Posterior cingulate gyrus (tissue), 11 donors: ENCODE results near the gene MUC15.
"Not testable (repeated sequence)": the region's sequence is repeated elsewhere in the genome, so short reads cannot be mapped to it uniquely, and the experiment has no call there.

Experiments used
- DNase-seq, 10 donors: peaks; one replicate each; pipeline versions ENCODE4 v3.0.0 to v3.0.0-alpha.2; 2020 to 2021; ENCODE audit warnings: mixed read lengths in 3 of 10
- intact Hi-C: fragments of 100-400 bp; cut with DNase I; formaldehyde crosslinking; loops from one replicate; pipeline ENCODE4 v1.15.1; 2023

MUC15 gene, protein sequence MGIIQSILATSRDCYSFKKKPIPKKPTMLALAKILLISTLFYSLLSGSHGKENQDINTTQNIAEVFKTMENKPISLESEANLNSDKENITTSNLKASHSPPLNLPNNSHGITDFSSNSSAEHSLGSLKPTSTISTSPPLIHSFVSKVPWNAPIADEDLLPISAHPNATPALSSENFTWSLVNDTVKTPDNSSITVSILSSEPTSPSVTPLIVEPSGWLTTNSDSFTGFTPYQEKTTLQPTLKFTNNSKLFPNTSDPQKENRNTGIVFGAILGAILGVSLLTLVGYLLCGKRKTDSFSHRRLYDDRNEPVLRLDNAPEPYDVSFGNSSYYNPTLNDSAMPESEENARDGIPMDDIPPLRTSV

DNA sequence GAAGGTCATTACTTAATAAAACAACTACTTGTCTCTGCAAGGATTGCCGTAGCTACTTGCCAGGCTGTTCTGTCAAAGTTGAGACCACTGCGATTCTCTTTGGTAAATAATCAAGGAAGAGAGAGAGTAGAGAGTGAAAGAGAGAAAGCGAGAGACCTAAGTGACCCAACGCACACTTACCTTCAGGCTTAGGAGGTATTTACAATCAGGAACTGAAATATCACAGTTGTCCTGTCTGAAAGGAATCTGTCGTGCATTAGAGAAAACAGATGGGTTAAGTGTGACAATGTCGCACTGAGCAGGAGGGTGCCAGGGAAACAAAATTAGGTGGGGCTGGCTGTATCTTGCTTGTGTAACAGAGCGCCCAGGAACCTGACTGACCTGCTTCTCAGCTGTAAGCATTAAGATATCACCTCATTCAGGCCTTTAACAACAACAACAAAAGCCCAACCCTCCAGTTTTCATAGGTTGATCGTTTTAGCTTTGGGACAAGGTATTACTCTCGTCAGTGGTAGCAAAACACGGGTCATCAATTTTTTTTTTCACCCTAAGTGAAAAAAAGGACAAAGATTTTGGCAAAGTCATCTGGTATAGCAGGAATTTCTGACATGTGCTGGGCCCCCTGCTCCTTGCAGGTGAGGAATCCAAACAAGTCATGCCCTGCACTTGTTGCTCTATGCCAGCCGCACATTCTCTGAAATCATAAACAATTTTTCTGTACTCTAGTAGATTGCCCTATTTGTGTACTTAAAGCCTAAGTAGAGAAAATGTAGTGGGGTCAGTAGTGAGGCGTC is at the start of gene MUC15:
Gene MUC15 (minus strand): TSS at position 403 of the 794 bp plus-strand sequence. CDS start 5,169 bp downstream, outside the sequence.
- intact Hi-C loops: no loop called here
- no peak for DNase-seq

DNA sequence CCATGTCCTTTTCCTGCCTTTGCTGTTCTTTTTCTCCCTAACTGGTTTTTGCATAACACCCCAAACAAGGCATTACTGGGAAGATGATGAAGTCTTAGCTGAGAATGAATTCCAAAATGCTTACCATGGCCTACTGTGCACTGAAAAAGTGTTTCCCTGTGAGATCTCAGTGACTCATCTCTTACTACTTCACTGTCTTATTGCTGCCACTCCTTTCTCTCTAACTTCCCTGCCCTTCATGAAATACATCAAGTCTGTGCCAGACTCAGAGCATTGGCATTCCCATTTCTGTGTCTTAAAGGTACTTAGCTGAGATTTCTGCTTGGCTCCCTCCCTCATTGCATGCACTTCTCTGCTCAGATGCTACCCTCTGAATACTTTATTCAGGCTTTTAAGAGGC is 49.1 kb upstream of the MUC15 start:
- intact Hi-C loops: no loop called here

DNA sequence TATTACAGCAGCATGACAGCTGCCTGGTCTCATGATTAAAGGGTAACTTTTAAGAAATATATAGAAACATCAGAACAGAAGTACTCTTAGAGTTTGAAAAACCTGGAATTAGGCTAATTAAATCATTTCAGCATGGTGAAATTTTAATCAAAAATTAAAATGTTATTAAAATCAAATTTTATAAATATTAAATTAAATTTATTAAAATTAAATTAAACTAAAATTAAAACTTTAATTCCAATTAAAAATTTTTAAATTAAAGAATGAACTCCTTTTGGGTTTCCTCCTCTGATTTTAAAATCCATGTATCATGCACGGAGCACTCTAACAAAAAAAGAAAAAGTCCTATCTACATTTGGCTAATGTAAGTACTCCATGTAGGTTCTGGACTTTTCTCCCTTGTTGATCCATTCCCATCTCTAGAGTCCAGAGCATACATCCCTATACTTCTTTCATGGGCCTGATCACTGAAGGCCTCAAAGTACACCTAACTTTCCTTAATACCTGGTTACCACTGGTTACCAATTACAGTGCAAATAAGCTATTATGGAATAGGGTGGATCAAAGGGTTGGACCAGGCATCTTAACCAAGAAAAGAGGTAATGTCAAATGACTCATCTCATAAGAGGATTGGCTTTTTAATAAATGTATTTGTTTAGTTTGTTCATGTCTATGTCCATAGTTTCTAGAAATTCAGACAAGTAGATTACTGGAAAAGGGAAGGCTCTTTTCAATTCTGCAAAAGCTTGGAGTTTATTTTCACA is 48.4 kb upstream of the MUC15 start:
- intact Hi-C loops: no loop called here
- DNase-seq: no peak

More for the DNA sequence above, 49.1 kb upstream of the MUC15 start:
- no peak for DNase-seq

DNA sequence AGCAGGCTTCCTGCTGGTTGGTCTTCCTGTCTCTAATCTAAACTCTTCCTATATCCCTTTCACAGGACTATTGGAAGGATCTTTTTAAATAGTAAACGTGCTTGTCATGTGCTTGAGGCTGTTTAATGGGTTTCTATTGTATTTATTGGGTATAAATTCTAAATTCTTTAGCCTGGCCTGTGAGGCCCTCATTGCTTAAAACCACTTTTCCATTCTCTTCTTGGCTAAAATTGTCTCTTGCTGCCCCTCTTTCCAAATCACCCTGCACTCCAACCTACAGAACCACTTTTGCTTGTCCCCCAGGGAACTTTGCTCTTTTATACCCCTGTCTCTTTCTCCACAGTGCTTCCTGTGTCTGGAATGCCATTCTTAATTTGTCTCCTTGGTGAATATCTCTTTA is 46.4 kb upstream of the MUC15 start:
- no peak for DNase-seq
- intact Hi-C loops: no loop called here

DNA sequence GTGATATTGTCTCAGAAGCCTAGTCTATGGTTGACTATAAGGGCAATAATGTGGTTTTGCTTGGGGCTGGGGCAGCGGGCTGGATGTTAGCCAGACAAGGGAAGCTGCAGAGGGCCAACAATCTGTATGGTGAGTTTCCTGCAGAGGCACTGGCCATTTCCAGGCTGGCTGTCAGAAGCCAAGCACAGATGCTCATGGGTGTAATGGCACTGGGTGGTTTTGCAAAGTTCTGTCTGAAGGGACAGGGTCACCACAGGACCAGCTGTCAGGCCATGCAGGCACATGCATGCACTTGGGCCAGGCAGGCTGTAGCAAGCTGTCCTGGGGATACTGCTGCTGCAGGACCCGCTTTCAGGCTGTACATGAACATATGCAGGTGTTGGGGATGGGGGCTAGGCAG is 41.7 kb upstream of the MUC15 start:
- no peak for DNase-seq
- intact Hi-C loops: no loop called here

DNA sequence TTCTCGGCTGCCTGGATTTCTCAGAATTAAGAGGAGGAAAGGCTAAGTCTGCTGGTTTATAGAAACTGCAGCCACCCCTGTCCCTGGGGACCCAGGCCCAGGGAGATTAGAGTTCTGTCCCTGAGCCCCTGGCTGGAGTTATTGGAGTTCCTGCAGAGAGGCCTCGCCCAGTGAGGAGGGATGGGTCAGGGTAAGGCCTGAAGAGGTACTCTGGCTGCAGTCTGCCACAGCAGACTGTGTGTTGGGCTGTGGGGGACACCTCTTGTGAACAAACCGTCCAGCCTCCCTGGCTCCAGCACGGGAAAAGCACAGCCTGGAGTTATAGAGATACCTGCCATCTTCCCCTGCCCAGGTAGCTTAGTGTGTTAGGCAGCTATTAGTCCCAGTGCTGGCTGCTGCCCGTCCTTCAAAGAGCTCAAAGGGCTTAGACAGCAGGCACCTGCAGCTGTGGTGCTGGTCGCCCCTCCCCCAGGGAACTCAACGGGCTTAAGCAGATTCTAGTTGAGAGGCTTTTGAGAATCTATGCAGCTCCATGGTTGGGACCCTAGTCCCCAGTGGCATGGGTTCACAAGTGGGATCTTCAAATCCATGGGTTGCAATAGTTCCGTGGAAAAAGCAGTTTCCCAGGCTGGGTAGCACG is 36.6 kb upstream of the MUC15 start:
- intact Hi-C loops: no loop called here
- DNase-seq: no peak

DNA sequence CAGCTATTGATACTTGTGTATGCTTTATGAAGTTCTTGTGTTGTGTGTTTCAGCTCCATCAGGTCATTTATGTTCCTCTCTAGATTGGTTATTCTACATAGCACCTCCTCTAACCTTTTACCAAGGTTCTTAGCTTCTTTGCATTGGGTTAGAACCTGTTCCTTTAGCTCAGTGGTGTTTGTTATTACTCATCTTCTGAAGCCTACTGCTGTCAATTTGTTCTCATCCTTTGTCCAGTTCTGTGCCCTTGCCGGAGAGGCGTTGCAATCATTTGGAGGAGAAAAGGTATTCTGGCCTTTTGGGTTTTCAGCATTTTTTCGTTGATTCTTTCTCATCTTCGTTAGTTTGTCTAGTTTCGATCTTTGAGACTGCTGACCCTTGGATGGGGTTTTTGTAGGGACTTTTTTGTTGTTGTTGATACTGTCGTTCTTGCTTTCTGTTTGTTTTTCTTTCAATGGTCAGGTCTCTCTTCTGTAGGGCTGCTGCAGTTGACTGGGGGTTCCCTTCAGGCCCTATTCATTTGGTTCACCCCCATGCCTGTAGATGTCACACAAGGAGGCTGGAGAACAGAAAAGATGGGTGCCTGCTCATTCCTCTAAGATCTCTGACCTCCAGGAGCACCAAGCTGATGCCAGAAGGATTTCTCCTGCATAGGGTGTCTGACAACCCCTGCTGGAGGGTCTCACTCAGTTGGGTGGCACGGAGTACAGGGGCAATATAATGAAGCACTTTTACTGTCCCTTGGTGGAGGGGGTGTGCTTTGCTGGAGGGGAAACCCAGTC is 35.9 kb upstream of the MUC15 start:
- intact Hi-C loops: no loop called here
- DNase-seq: no peak

DNA sequence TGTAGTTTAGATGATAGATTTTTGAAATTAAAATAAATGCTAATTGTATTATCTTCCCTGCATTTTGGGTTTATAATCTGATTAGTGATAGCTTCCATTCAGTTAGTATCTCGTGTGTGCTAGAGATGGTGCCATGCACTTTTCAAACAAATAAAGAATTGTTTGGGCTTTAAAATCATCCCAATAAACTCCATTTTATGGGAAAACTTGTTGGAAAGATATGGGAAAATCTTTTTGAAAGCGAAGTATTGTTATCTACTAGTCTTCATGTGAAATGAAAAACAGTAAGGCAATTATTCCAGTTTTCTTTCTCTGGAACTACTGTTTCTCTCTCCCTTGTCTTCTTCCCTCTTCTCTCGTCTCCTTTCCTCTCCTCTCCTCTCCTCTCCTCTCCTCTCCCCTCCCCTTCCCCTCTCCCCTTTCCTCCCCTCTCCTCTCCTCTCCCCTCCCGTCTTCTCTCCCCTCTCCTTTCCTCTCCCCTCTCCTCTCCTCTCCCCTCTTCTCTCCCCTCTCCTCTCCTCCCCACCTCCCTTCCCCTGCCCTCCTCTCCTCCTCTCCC is 27.9 kb upstream of the MUC15 start:
- intact Hi-C loops: no loop called here
- no peak for DNase-seq

DNA sequence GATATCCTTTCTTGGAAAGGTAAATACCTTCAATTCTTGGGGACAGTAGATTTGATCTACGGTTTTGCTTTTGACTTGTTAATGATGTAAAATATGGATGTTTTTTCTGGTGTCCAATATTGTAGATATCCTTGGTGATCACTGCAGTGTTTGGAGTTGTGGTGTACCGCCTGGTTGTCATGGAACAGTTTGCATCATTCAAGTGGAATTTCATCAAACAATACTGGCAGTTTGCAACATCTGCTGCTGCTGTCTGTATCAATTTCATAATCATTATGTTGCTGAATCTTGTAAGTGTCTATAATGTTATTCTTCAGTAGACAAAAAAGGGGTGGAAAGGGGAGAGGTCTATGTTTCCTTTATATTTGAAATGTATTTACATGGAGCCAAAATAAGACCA is 27.4 kb upstream of the MUC15 start:
- no peak for DNase-seq
- intact Hi-C loops: no loop called here

DNA sequence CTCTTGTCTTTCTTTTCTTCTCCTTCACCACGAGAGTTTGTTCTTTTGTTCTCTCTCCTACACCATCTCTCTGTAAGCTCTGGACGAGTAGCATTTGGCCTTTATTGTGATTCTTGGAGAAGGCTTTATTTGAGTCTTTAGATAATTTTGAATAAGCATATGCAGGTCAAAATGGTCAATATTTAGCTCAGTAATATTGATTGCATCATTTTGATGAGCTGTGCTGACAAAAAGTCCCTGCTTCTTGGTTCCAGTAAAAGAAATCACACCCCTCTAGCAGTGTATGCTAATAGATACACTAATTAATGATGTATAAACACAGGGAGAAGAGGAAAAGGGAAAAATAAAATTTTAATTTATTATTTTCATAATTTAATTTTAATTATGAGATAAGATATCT is 25.8 kb upstream of the MUC15 start:
- intact Hi-C loops: no loop called here
- DNase-seq: no peak

DNA sequence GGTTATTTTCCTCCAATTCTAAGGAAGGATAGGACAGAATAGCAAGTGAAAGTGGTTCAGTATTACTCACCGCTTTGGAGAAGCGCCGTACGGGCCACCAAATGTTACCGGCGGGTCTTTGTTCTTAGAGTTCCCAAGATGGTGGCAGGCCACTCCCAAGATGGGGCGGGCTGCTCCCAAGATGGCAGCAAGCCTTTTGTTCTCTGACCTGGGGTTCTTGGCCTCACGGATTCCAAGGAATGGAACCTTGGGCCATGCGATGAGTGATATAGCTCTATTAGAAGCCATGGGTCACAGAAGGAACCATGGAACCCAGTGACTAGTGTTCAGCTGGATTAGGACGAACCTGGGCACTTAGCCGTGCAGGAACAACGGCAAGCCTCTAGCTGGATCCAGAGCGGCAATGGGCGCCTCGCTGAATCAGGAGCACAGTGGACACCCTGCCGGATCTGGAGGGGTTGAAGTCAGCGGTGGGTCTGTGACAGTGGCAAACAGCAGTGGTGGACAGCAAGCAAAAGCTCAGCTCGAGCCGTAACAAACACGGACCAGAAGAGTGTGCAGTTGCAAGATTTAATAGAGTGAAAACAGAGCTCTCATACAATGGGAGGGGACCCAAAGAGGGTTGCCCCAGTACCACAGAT is 25.1 kb upstream of the MUC15 start:
- intact Hi-C loops: not testable (repeated sequence)
- peak in 1 of 10 donors; percentile 45 for DNase-seq

DNA sequence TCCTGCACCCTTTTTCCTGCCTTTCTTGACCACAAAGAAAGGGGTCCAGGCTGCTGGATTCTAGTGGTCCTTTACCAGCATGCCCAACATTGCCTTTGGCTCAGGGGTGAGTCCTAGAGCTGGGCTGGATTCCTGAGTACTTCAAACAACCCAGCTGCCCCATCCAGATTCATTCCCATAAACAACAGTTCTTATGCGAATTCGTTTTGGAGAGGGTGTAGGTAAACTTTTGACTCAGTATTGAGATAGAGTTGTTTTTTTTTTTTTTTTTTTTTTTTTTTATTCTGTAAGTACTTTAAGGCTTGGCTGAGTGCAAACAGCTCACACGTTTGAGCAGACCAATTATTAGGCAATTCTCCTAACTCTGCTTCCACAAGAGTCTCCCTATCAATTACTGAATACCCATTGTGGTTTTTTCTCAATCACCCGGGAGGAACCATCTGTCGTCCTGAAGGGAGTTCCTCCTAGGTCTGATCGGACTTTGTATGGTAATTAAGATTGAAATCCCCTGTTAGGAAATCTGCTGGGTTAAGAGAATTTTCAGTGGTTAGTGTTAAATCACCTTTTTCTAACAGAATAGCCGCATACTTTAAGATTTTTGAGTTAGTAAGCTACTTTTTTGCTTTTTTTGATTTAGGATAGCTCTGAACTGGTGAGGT is 23.3 kb upstream of the MUC15 start:
- DNase-seq, intact Hi-C loops: not testable (repeated sequence)

DNA sequence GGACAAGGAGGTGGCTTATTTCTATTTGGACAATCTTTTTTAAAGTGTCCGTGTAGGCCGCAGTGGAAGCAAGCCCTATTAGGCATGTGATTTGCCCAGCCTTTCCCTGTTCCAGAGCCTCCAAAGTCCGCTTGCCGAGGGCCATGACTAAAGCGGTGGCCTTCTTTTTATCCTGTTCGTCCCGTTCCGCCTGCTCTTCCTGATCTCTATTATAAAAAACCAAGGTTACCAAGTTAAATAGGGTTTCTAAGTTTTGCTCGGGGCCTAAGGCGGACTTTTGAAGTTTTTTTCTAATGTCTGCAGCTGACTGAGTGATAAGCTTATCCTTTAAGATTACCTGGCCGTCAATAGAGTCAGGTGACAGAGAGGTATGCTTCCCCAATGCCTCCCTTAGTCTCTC is 21.6 kb upstream of the MUC15 start:
- no peak for DNase-seq
- intact Hi-C loops: no loop called here

DNA sequence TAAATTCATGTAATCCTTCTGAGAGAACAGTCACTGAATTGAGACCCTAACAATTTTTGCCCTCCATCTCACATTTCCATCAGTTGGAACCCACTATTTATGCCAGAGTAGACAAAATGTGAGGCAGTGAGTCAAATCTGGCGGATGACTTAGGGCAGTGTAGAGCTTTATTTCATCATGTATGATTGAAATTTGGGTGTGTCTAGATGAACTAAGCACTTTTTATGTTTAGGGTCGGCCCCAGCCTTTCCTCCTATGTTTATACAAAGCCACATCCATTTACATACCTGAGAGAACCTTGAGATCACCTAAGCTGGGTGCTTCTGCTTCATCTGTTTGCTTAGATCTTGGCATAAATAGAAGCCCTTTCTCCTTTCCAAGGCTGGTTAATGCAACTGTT is 15.0 kb upstream of the MUC15 start:
- DNase-seq: no peak
- intact Hi-C loops: no loop called here

DNA sequence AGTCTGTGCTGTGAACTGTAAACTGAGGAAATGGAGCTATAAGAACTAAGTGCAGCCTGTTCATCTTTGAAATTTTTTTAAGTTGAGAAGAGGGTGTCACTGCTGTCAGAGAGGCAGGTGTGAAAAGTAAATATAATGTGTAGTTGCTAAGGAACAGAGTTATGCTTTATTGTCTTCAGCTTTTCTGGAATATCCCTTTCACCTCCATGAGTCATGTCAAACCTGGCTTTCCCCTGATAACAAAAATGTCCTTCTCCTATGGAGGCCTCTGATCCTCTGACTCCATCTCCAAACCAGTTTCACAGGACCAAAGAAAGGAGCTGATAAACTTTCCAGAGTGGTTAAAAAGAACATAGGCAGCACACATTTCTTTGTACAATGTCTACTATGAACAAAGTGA is 12.8 kb upstream of the MUC15 start:
- intact Hi-C loops: no loop called here
- DNase-seq: no peak

DNA sequence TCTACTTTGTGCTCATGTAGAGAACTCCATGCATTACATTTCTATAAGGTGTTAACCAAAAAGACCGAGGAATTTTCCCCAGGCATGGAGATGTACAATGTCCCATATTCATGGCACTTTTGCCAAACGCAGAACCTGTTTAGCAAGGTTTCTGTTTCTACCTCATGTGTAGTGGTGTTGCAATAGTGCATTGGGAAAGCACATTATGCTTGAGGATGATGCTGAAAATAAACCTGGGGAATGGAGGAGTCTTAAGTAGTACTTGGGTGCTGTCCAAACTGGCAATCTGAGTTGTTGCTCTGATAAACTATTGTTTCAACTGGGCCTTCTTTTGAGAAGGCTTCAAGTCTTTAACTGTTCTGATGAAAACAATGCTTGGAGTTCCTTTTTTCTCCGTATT is 11.5 kb upstream of the MUC15 start:
- DNase-seq: no peak
- intact Hi-C loops: no loop called here

DNA sequence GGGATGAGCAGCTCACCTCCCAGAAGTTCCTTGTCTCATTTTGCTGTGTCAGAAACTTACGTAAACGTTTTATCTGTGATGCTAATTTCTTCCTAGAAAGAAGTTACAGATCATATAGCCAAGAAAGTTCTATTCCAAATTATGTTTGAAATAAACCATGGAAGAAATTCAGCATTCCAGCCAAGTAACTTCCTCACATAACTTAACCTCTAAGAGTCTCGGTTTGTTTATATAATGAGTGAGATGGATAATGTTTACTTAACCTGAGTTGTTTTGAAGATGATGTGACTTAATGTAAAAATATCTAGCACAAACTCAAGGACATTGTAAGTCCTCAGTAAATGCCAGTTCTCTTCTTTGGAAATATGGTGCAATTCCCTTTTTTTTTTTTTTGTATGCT is 8.9 kb upstream of the MUC15 start:
- DNase-seq: no peak
- intact Hi-C loops: no loop called here

DNA sequence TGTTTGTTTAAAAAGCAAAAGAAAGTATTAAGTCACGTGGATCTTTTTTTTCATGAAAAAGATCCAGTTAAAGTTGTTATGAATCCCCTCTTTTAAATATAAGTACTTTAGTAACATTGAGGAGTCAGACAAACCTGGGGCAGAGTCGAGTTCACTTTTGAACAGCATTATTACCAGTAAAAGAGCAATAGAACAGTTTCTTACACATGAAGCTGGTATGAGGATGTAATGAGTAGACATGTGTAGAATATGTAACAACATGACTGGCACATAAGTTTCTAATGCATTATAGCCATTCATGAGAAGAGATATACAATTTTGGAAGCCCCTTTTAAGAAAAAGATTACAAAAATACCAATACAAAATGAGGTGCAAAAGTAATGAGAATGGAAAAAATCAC is 7.6 kb upstream of the MUC15 start:
- no peak for DNase-seq
- intact Hi-C loops: no loop called here
